NCI-H1417 treated with DMSO at 0.1 percent for 48 hours (cell line): Measurements from ENCODE around the gene PPIP5K2.
"Not testable (repeated sequence)": the region's sequence is repeated elsewhere in the genome, so short reads cannot be mapped to it uniquely, and the experiment has no call there.

Source experiments
- DNase-seq: peaks from one replicate; lab custom pipeline; 2025; lab: John Stamatoyannopoulos, UW

Gene PPIP5K2

GRCh38 chr5:103122242-103122641, 2.1 kb downstream of the PPIP5K2 start:
- no peak for DNase-seq

- no peak for DNase-seq
Measured at GRCh38 chr5:103126557-103126956, 6.5 kb downstream of the PPIP5K2 start.

- DNase-seq = no peak
Measured at GRCh38 chr5:103127292-103127817, 7.3 kb downstream of the PPIP5K2 start.

GRCh38 chr5:103128202-103128601, 8.1 kb downstream of the PPIP5K2 start:
- no peak for DNase-seq

GRCh38 chr5:103132684-103133083, 12.6 kb downstream of the PPIP5K2 start:
- no peak for DNase-seq

- no peak for DNase-seq
Measured at GRCh38 chr5:103133231-103133630, 13.1 kb downstream of the PPIP5K2 start.

- no peak for DNase-seq
Measured at GRCh38 chr5:103135461-103135860, 15.4 kb downstream of the PPIP5K2 start.

- no peak for DNase-seq
Measured at GRCh38 chr5:103138202-103138690, 18.1 kb downstream of the PPIP5K2 start.

GRCh38 chr5:103139264-103139865, 19.3 kb downstream of the PPIP5K2 start:
- peak; percentile 5 for DNase-seq

GRCh38 chr5:103142132-103142531, 22.0 kb downstream of the PPIP5K2 start:
- not testable (repeated sequence) for DNase-seq

GRCh38 chr5:103145196-103145595, 25.1 kb downstream of the PPIP5K2 start:
- no peak for DNase-seq

GRCh38 chr5:103148213-103148612, 28.1 kb downstream of the PPIP5K2 start:
- no peak for DNase-seq

- DNase-seq = no peak
Measured at GRCh38 chr5:103151156-103151555, 31.1 kb downstream of the PPIP5K2 start.

GRCh38 chr5:103166706-103167105, 46.6 kb downstream of the PPIP5K2 start:
- DNase-seq = no peak

GRCh38 chr5:103174147-103174546, 54.0 kb downstream of the PPIP5K2 start:
- DNase-seq = no peak

GRCh38 chr5:103177543-103177942, 57.4 kb downstream of the PPIP5K2 start:
- no peak for DNase-seq

- DNase-seq = no peak
Measured at GRCh38 chr5:103178167-103178566, 58.1 kb downstream of the PPIP5K2 start.

GRCh38 chr5:103186152-103186551, 66.1 kb downstream of the PPIP5K2 start:
- DNase-seq = no peak

- DNase-seq = no peak
Measured at GRCh38 chr5:103188436-103188835, 68.3 kb downstream of the PPIP5K2 start.

GRCh38 chr5:103203226-103203625, 83.1 kb downstream of the PPIP5K2 start:
- DNase-seq = no peak

GRCh38 chr5:103204990-103205389, 84.9 kb downstream of the PPIP5K2 start:
- DNase-seq = not testable (repeated sequence)

- no peak for DNase-seq
Measured at GRCh38 chr5:103205991-103206700, 86.0 kb downstream of the PPIP5K2 start.

GRCh38 chr5:103207011-103207410, 86.9 kb downstream of the PPIP5K2 start:
- no peak for DNase-seq
